CD14-positive monocyte (primary cell): ENCODE data around the gene MRPL27. TPM values are rescaled to one million over a fixed set of nuclear protein-coding genes. Genes with fewer than 3 reads are reported as not detected.

Source experiments
- DNase-seq, 3 donors: peaks; one replicate each; pipeline ENCODE4 v3.0.0-alpha.2; 2011 to 2022
- H2AFZ ChIP-seq: 2 replicates; pipeline ENCODE4 v1.6.0; 2012; ENCODE audit warnings: mild to moderate bottlenecking, low read depth, low read length, inconsistent platforms; ENCODE audit not compliant: insufficient read depth, poor library complexity, severe bottlenecking
- H3K27ac ChIP-seq, 2 donors: 1 replicate in 1 of 2; 2 replicates in 1 of 2; pipeline ENCODE4 v1.5.1; 2012 to 2013; ENCODE audit warnings: low read length in 2 of 2, control low read depth in 1 of 2, inconsistent platforms in 1 of 2, low read depth in 1 of 2, mild to moderate bottlenecking in 1 of 2
- H3K27me3 ChIP-seq, 2 donors: one replicate each; pipeline versions ENCODE4 v1.6.0 to v1.6.1; 2011 to 2013; ENCODE audit warnings: low read length in 2 of 2; ENCODE audit not compliant: control insufficient read depth in 2 of 2, insufficient read depth in 2 of 2
- H3K36me3 ChIP-seq, 2 donors: replicated peaks in 1 of 2; 1 replicate in 1 of 2; 2 replicates in 1 of 2; pipeline versions ENCODE4 v1.5.1 to v1.6.1; 2012 to 2013; ENCODE audit warnings: low read length in 2 of 2, control low read depth in 1 of 2, inconsistent platforms in 1 of 2, mild to moderate bottlenecking in 1 of 2; ENCODE audit not compliant: insufficient read depth in 2 of 2, control insufficient read depth in 1 of 2
- H3K4me1 ChIP-seq, 2 donors: 1 replicate in 1 of 2; 2 replicates in 1 of 2; pipeline versions ENCODE4 v1.5.1 to v1.6.1; 2012 to 2013; ENCODE audit warnings: low read length in 2 of 2, control low read depth in 1 of 2, inconsistent platforms in 1 of 2, mild to moderate bottlenecking in 1 of 2, moderate library complexity in 1 of 2; ENCODE audit not compliant: insufficient read depth in 2 of 2, control insufficient read depth in 1 of 2
- H3K4me2 ChIP-seq: replicated peaks from 2 replicates; pipeline ENCODE3; 2012; ENCODE audit warnings: low read length, moderate library complexity, mild to moderate bottlenecking; ENCODE audit not compliant: poor library complexity, severe bottlenecking; ENCODE audit errors: extremely low read depth
- H3K4me3 ChIP-seq, 3 experiments: fragments of 200-600 bp in 1 of 3; sonication (generic) in 1 of 3; replicated peaks in 1 of 3; 1 replicate in 2 of 3; 2 replicates in 1 of 3; pipeline ENCODE4 v1.5.1; 2011 to 2013; ENCODE audit warnings: low read length in 3 of 3, mild to moderate bottlenecking in 3 of 3, control low read depth in 2 of 3, low read depth in 2 of 3, inconsistent platforms in 1 of 3, moderate library complexity in 1 of 3
- H3K79me2 ChIP-seq: 2 replicates; pipeline ENCODE4 v1.6.0; 2012; ENCODE audit warnings: mild to moderate bottlenecking, control low read depth, inconsistent platforms, low read length, moderate library complexity; ENCODE audit not compliant: insufficient read depth
- H3K9ac ChIP-seq: 2 replicates; pipeline ENCODE4 v1.6.0; 2017; ENCODE audit warnings: low read length, mild to moderate bottlenecking; ENCODE audit not compliant: insufficient read depth, poor library complexity, severe bottlenecking
- H3K9me3 ChIP-seq, 2 donors: replicated peaks in 1 of 2; 1 replicate in 1 of 2; 2 replicates in 1 of 2; pipeline versions ENCODE4 v1.5.1 to v1.6.1; 2012 to 2013; ENCODE audit warnings: low read length in 2 of 2, control low read depth in 1 of 2; ENCODE audit not compliant: control insufficient read depth in 1 of 2, insufficient read depth in 1 of 2
- H4K20me1 ChIP-seq: 2 replicates; pipeline ENCODE4 v1.6.0; 2012; ENCODE audit warnings: mild to moderate bottlenecking, low read length, control low read depth, moderate library complexity; ENCODE audit not compliant: insufficient read depth
- H3K27ac Mint-ChIP-seq, 7 donors: one replicate each; pipeline ENCODE4 v1.8.0; 2020; ENCODE audit warnings: mild to moderate bottlenecking in 7 of 7, mixed read lengths in 7 of 7, moderate library complexity in 6 of 7, inconsistent platforms in 2 of 7
- H3K27me3 Mint-ChIP-seq, 3 donors: one replicate each; pipeline ENCODE4 v1.8.0; 2021 to 2022; ENCODE audit warnings: low read depth in 3 of 3, mild to moderate bottlenecking in 3 of 3, mixed read lengths in 3 of 3, moderate library complexity in 3 of 3, inconsistent platforms in 1 of 3
- H3K36me3 Mint-ChIP-seq, 2 donors: one replicate each; pipeline ENCODE4 v1.8.0; 2020; ENCODE audit warnings: mixed read lengths in 2 of 2, inconsistent platforms in 1 of 2, mild to moderate bottlenecking in 1 of 2
- H3K4me1 Mint-ChIP-seq: one replicate; pipeline ENCODE4 v1.8.0; 2020; ENCODE audit warnings: mild to moderate bottlenecking, mixed read lengths
- H3K4me3 Mint-ChIP-seq, 2 donors: one replicate each; pipeline ENCODE4 v1.8.0; 2020; ENCODE audit warnings: mild to moderate bottlenecking in 2 of 2, mixed read lengths in 2 of 2, moderate library complexity in 1 of 2
- H3K9me3 Mint-ChIP-seq, 7 donors: one replicate each; pipeline ENCODE4 v1.8.0; 2020 to 2022; ENCODE audit warnings: mixed read lengths in 7 of 7, mild to moderate bottlenecking in 6 of 7, moderate library complexity in 6 of 7, inconsistent platforms in 2 of 7
- CTCF ChIP-seq: fragments of 200-600 bp; IDR thresholded peaks from one replicate; pipeline ENCODE4 v1.8.0; 2022; ENCODE audit warnings: antibody characterized with exemption, mild to moderate bottlenecking
- WGBS: methylation state at CpG from one replicate; pipeline ENCODE4 v1.1.5; 2013; ENCODE audit warnings: missing lambda C conversion rate; ENCODE audit not compliant: insufficient coverage; 5-methylcytosine and 5-hydroxymethylcytosine counted together
- intact Hi-C, 2 donors: fragments of 100-400 bp; cut with micrococcal nuclease; formaldehyde crosslinking; loops; one replicate each; pipeline versions ENCODE4 v1.15.0 to v1.15.1; 2023
- polyA plus RNA-seq, 3 donors: library from polyadenylated mRNA; depleted of rRNA in 1 of 3; unstranded in 2 of 3; stranded (reverse) in 1 of 3; fragments of 300-500 nt in 2 of 3; fragments of >200 nt in 1 of 3; fragmentation: Illumina TruSeq in 2 of 3; gene quantifications; 1 replicate in 2 of 3; 2 replicates in 1 of 3; pipeline ENCODE4 v1.2.3, GENCODE V29; 2012 to 2021

The MRPL27 gene
- polyA plus RNA-seq, 3 donors: 33.2 to 82.3 (median 75.3) TPM

GRCh38 chr17:50414808-50415207 is 41.8 kb upstream of the MRPL27 start:
- Mint-ChIP-seq H3K4me1 (peaks cover 6% of the 10 kb centered on the region), H3K27ac (no peak overlapping the region), H3K4me3 (no peak overlapping the region), H3K27me3 (peaks cover 0 to 6% (median 1%) of the 10 kb centered on the region in 3 donors), H3K36me3 (no peaks in the 10 kb centered on the region), H3K9me3 (peaks cover 0 to 9% (median 5%) of the 10 kb centered on the region in 7 donors)
- Histone ChIP-seq H3K4me1 (no peaks in the 10 kb centered on the region), H3K27ac (no peak overlapping the region), H3K79me2 (no peaks in the 10 kb centered on the region), H4K20me1 (no peaks in the 10 kb centered on the region), H3K9ac (no peak overlapping the region), H3K4me3 (no peak overlapping the region), H3K27me3 (no peaks in the 10 kb centered on the region), H2AFZ (no peak overlapping the region), H3K36me3 (no peaks in the 10 kb centered on the region), H3K4me2 (no peak overlapping the region), H3K9me3 (no peaks in the 10 kb centered on the region)
- intact Hi-C loops: no loop called here
- WGBS: 100% methylated on average over 2 of the region's 3 CpGs
- TF ChIP-seq CTCF: no peak
- no peak for DNase-seq

GRCh38 chr17:50412188-50412732 is 39.3 kb upstream of the MRPL27 start:
- no CpG with 5 or more reads among the region's 4 CpGs for WGBS
- intact Hi-C loops: no loop called here
- Histone ChIP-seq H3K79me2 (no peaks in the 10 kb centered on the region), H3K27ac (no peak overlapping the region), H2AFZ (no peak overlapping the region), H3K36me3 (no peaks in the 10 kb centered on the region), H3K9ac (no peak overlapping the region), H3K4me3 (no peak overlapping the region), H3K4me2 (no peak overlapping the region), H3K4me1 (no peaks in the 10 kb centered on the region), H4K20me1 (no peaks in the 10 kb centered on the region), H3K9me3 (no peaks in the 10 kb centered on the region), H3K27me3 (no peaks in the 10 kb centered on the region)
- peaks cover 0 to 6% (median 1%) of the 10 kb centered on the region in 3 donors for H3K27me3 Mint-ChIP-seq
- H3K36me3 Mint-ChIP-seq: no peaks in the 10 kb centered on the region
- no peak for TF ChIP-seq CTCF
- no peak for DNase-seq
- peaks cover 0 to 5% (median 4%) of the 10 kb centered on the region in 7 donors for H3K9me3 Mint-ChIP-seq
- peaks cover 6% of the 10 kb centered on the region for H3K4me1 Mint-ChIP-seq
- no peak overlapping the region for H3K4me3 Mint-ChIP-seq
- H3K27ac Mint-ChIP-seq: no peak overlapping the region
